HG03025 (cell line): ENCODE results near the gene CDH23.

ENCODE experiments used
- ATAC-seq: cut with Tn5 transposase; IDR thresholded peaks from one replicate; pipeline ENCODE4 v1.9.1; 2021; ENCODE audit warnings: mild to moderate bottlenecking, moderate library complexity; ENCODE audit not compliant: unreplicated experiment, low FRiP score

The CDH23 gene

DNA sequence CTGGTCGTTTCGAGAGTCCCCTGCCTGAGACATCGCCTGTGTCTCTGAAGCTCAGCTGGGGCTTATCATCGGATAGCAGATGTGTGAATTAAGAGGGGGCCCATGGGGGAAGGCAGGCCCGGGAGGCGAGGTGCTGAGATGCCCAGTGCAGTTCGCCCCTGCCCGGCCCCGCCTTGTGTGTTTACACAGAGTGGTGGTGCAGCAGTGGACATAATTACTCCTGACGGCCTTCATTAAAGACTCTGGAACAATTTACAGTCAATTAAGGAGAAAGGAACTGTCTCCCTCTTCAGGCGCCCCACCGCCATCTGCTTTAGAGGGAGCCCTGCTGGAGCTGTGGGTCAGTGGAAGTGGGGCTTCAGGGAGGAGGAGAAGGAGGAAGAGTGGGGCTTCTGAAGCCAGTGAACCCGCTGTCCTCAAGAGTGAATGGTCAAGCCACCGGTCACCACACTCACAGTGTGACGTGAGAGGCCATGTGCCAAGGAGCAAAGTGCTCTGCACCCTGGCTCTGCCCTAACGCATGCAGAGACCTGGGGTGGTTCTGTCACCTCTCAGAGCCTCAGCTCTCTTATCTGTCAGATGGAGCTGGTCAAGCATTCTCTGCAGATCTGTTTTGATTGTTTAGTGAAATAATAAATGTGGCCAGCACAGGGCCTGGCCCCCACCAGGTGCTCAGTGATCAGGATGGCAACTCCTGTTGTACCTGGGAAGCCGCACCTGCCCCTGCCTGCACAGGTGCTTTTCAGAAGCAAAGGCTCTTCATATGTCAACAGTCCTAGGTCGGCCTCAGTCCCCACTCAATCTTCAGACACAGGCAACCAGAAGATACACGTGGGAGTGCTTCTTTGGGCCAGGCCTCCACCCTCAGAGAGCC is 65.6 kb downstream of the CDH23 start:
- ATAC-seq = no peak

DNA sequence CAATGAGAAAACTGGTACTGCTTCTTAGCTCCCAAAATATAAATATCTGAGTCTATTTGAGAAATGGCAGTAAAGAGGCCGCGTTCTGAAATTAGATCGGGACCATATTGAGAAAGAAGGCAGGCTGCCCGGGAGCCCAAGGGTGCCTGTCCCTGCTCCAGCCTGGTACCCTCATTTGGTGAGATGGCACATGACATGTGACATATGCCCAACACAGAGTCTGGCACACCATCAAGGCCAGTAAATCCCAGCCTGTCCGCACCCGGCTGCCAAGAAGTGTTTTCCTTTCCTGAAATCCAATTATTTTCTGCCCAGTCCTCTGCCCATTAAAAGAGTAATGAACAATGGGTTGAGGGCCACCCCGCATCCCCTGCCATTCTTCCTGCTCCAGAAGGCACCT is 66.4 kb downstream of the CDH23 start:
- ATAC-seq = no peak

- no peak for ATAC-seq
Observed at GRCh38 chr10:71465551-71466252, 69.0 kb downstream of the CDH23 start.

DNA sequence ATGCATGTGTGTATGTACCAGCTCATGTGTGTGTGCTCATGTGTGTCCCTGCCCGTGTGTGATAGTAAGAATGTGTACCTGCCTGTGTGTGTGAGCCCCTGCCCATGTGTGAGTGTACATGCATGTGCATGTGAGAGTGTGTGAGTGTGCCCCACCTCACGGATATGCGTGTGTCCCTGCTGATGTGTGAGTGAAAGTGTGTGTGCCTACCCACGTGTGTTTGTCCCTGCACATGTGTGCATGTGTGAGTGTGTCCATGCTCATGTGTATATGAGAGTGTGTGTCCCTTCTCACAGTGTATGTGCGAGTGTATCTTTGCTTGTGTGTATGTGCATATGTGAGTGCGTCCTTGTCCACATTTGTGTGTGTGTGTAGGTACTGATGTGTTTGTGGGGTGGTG is 69.6 kb downstream of the CDH23 start:
- no peak for ATAC-seq

DNA sequence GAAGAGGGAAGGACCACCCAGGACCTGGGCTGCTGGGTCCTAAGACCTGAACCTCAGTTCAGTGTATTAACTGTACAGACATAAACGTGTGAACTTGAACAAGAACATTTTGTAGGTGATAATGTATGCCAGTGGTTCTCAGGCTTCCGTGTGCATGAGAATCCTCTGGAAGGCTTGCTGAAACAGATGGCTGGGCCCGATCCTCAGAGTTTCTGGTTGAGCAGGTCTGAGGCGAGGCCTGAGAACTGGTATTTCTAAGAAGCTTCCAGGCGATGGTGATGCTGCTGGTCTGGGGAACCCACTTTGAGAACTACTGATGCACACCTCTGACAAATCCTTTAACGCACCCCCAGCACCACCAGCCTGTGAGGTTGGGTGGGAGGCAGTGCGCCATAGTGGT is 70.4 kb downstream of the CDH23 start:
- no peak for ATAC-seq

DNA sequence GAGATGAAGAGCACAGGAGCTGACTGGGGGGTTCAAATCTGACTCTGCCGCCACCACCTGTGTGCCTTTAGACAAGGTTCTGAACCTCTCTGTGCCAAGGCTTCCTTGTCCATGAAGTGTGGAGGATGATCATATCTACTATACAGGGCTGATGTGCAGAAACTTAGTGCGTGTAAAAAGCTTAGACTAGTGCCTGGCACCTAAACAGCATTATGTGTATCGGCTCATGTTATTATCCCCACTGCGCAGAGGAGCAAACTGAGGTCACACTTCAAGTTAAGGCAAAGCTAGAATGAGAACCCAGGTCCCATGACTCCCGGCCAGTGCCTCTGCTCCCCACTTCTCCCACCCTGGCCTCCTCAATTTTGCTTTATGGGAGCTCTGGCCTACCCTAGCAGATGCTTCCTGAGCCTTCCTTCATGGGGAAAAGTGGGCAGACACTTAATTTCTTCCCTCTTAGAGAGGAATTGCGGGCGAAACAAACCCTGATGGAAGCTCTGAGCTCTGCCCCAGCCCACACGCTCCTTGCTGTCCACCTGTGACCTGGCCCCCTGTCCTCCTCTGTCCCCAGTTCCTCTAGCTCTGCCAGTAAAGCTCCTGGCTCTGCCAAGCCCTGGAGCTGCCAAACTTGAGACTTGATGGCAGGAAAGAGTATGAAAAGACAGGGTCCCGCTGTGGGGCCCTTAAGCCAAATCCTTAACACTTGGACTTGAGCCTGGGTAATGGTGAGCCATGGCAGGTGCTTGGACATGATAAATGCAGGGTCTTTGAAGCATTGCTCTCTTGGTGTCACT is 71.0 kb downstream of the CDH23 start:
- no peak for ATAC-seq

- ATAC-seq = no peak
Observed at GRCh38 chr10:71468363-71469094, 71.8 kb downstream of the CDH23 start.

DNA sequence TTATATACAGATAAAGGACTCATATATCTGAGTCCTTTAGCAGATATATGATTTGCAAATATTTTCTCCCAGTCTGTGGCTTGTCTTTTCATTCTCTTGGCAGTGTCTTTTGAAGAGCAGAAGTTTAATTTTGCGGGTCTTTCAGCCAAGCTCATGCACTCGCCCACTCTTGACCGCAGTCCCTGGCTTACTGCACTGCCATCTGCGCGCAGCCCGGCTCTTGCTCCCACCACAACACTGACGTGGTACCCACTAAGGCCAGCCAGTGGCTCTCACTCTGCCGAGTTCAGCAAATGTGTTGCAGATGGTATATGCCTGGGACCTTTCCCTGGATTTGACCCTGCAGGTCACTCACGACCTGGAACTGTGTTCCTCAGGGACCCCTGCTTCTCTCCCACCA is 74.3 kb downstream of the CDH23 start:
- ATAC-seq = no peak

GRCh38 chr10:71471957-71472365 is 75.2 kb downstream of the CDH23 start:
- ATAC-seq = no peak

DNA sequence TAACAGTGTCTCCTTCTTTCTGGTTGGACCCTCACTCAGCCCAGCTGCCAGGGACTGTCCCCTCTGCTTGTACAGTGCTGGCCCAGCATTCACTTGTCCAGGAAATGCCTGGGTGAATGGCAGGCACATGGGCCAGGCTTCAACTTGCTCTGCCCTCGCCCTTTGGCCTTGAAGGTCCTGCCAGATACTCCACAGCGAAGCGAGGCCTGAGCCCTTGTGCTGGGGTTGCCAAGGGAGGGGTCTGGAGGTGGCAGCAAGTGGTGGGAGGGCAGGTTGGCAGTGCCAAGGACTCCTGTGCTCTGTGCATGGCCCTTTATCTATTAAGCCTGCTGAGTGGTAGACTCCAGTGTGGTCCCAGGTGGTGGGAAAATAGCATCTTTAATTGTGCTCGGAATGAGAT is 75.7 kb downstream of the CDH23 start:
- ATAC-seq = no peak

DNA sequence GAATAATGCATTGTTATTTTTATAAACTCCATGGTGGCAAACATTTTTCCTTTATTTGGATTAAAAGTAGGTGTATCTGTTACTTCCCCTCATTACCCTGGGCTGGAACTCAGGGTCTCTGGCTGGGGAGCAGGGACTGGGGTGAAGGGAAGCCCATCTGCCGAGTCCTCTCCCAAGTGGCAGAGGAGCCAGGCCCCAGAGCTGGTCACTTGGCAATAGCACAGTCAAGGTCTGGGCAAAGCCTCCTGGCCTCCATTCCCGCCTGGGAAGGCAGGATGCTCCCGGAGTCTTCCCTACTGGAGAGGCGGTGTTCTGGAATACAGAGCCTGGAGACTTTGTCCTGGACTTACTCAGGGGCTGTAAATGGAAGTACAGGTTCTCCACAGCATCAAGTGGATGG is 76.2 kb downstream of the CDH23 start:
- no peak for ATAC-seq

DNA sequence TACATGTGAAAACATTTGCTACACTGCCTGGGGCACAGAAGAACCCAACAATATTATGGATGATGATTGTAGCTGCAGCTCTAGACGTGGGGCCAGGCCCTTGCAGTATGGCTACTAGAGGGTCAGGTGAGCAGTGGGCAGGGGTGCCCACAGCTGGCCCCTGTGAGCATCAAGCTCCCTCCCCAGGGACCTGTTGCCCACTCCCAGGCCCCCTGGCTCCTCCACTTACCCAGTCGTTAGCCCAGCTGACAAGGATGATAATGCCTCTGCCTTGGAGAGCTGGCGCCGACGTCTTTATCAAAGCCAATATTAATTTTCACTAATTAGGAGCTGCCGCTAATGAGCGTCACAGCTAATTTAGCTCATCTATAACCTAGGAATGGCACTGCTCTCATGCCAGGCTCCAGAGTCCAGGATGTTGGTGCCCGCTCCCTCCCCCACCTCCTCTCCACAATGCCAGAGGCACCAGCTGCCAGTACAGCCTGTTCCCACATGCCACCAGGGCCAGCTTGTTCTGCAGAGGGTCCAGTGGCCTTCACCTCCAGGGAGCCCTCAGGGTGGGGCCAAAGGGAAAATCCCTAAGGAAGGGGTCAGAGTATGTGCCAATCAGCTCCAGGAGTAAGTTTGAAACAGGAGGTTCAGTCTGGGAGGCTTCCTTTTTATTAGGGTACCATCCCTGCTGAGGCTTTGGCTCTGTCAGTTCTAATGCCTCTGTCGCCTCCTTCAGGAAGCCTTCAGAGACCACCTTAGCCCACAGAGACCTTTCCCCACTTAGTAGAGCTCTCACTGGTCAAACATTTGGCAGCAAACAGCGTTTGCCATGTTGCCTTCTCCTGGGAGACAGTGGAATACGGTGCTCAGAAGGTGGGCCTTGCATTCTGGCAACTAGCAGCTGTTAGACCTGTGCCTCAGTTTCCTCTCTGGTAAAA is 77.2 kb downstream of the CDH23 start:
- ATAC-seq = no peak

GRCh38 chr10:71474702-71475242 is 78.1 kb downstream of the CDH23 start:
- ATAC-seq = no peak

DNA sequence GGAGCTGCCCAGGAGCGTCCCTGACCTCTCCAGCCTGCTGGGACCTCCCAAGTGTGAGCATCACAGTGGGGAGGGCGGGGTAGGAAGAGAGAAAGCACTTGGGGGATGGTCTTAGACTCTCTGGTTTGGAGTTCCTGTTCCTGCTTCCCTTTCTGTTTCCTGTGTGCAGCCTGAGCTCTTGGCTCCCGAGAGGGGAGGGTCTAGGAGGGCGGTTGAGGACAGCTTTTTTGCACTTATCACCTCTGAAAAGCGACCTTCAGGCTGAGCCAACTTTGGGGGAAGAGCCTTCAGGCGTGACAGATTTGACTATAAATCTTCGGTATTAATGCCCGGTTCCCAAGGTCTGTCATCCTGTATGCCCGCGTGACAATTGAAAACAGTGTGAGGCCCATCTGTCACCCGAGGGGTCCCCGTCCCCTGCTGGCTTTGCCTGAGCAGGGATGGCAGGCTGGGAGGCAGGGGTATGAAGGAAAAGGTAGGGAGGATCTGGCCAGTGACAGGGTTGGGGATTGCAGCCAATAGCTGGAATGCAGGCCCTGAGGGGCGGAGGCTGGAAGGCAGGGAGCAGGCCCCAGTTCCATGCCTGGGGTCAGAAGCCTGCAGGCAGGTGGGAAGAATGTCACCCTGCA is 78.6 kb downstream of the CDH23 start:
- ATAC-seq = no peak

DNA sequence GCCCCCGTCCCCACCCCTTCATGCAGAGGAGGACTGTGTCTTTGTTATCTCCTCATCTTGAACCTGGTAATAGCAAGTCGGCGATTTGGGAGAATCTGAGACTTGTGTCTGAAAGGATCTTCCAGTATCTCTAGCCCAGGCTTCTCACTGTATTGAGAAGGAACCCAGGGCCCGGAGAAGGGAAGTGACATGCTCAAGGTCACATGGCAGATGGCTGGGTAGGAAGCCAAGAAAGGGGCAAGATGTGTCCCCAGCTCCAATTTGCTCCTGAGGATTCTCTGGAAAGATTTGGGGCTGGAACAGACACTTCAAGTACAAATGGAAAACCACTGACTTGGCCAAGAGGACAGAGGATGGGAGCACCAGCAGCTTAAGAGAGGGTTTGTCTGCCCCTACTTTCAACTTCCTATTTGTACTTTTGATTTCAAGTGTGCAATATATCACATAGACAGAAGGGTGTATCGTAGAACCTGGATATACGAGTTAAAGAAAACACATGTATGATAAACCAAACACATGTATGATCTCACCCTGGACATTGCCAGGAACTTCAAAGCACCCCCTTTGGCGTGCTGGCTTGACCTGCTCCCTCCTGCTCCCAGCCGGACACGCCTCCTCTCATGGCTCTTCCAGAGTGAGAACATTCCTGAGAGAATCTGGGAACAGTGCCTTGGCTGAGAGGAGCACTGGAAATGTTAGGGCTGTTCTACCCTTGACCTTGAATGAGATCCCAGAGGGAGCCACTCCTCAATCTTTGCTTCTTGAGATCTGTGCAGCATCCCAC is 79.7 kb downstream of the CDH23 start:
- no peak for ATAC-seq

DNA sequence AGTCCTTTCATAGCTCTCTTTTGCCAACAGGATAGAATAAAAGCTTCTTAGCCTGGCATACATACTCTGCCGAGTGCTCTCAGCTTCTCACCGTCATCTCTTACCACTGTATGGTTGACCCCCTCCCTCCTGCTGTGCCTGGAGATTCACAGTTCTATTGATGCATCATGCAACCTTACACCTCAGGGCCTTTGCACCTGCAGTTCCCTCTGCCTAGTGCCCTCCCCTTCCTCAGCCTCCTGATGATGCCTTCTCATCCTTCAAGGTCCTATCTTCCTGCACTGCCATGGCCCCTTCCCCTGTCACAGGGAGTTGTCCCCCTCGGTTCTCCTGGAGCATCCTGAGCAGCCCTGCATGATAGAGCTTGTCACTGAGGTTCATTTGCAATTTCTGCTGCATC is 81.5 kb downstream of the CDH23 start:
- no peak for ATAC-seq

- no peak for ATAC-seq
Observed at GRCh38 chr10:71478813-71479365, 82.2 kb downstream of the CDH23 start.

- ATAC-seq = no peak
Observed at GRCh38 chr10:71479831-71480230, 83.1 kb downstream of the CDH23 start.
